GM19193 (cell line): ENCODE data around the gene NDUFA13.

Experiments used
- POLR2A ChIP-seq: IDR thresholded peaks from 4 replicates; pipeline ENCODE4 v1.6.1; 2011; ENCODE audit not compliant: insufficient read depth, insufficient read length; ENCODE audit errors: extremely low read depth

Gene NDUFA13

GRCh38 chr19:19499272-19499995 lies 16.6 kb upstream of the NDUFA13 start:
- TF ChIP-seq POLR2A = no peak

DNA sequence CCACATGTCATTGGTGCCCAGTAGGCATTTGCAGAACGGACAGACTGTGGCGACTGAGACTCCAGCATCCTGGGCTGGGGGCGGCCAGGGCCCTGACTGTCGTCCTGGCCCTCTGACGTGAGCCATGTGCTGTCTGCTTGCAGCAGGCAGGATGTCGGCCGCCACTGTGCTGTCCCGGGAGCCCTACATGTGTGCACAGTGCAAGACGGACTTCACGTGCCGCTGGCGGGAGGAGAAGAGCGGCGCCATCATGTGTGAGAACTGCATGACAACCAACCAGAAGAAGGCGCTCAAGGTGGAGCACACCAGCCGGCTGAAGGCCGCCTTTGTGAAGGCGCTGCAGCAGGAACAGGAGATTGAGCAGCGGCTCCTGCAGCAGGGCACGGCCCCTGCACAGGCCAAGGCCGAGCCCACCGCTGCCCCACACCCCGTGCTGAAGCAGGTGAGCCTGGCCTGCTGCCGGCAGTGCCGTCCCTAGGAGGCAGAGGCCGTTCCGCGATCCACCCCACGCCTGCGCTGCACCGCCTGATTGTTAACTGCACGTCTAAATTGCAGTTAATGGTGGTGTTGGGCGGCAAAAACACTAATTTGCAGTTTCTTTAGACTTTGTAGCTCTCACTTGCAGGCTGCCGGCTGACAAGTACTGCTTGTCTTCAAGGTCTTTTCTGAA lies 14.9 kb upstream of the NDUFA13 start:
- no peak for TF ChIP-seq POLR2A

DNA sequence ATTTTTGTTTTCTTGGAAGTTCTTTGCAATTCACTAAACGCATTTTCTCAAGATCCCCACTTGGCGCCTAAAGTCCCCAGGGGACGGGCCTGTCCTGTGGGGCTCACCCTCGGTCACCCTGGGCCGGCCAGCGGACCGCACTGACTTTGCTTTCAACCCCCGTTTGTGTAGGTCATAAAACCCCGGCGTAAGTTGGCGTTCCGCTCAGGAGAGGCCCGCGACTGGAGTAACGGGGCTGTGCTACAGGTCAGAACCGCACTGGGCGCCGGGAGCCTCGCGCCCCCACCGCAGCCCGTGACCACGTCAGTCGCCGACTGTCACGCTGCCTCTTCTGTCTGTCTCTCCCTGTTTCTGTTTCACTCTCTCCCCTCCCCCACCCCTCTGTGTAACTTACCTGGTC lies 14.2 kb upstream of the NDUFA13 start:
- no peak for TF ChIP-seq POLR2A

GRCh38 chr19:19502281-19502680 lies 13.7 kb upstream of the NDUFA13 start:
- TF ChIP-seq POLR2A = no peak

GRCh38 chr19:19502808-19503602 lies 13.0 kb upstream of the NDUFA13 start:
- no peak for TF ChIP-seq POLR2A

- TF ChIP-seq POLR2A = no peak
Measured at GRCh38 chr19:19504754-19505668, 11.0 kb upstream of the NDUFA13 start.

DNA sequence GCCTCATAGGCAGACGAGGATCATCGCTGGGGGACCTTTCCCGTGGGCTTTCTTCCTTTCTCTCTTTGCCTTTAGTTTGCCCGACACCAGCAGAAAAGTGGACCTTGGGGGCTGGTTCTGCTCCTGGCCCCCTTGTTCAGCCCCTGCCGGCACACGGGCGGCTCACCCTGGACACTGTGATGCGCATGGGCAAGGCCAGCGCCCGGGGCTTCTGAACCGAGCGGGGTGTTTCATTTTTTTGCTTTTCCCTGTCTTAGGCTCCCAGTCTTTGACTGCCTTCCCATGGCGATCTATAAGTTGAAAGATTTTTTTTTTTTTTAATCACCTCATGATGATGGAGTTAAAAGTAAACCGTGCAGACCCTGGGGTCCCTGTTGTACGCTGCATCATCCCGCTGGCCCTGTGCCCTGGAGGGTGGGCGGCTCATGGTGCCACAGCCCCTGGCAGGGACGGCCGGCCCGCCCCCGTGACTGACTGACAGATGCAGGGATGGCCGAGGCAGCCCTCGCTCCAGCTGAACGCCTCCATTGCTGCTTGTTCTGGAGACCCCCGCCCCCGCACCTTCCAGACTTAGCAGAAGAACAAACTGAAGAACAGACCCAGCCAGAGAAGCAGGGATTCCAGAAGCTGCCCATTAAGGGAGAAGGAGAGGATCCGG lies 10.2 kb upstream of the NDUFA13 start:
- no peak for TF ChIP-seq POLR2A

- no peak for TF ChIP-seq POLR2A
Measured at GRCh38 chr19:19506592-19506991, 9.4 kb upstream of the NDUFA13 start.

- TF ChIP-seq POLR2A = no peak
Measured at GRCh38 chr19:19507354-19507753, 8.7 kb upstream of the NDUFA13 start.

DNA sequence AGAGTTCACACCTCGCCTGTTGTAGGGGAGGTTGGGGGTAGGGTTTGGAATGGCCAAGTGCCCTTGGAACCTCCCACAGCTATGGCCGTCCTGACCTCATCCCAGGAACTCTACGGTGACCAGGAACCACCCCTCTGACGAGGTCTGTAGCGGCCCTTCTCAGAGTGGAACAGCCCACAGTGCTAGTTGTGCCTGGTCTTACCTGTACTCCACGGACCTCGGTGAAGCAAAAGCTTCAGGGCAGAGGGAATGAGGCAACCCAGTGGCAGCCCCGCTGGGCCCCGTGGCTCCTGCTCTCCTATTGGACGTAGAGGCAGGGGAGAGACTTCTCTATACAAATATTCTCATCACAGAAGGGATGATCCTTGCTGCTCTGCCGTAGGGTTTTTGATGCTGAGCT lies 7.8 kb upstream of the NDUFA13 start:
- TF ChIP-seq POLR2A = no peak

- TF ChIP-seq POLR2A = no peak
Measured at GRCh38 chr19:19510432-19510831, 5.6 kb upstream of the NDUFA13 start.

DNA sequence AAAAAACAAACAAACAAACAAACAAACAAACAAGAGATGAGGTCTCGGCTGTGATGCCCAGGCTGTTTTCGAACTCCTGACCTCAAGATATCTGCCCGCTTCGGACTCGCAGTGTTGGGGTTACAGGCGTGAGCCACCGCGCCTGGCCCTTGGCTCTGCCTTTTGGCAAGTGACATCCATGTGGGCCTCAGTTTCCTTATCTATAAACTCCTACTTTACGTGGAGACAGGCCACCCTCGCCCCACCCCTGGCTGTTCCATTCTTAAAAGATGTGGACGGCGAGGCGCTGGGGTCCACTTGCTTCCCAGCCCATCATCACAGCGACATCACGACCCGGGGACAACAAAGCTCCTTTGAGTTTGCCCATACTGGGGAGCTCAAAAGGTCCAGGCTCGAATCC lies 2.3 kb upstream of the NDUFA13 start:
- TF ChIP-seq POLR2A = no peak

DNA sequence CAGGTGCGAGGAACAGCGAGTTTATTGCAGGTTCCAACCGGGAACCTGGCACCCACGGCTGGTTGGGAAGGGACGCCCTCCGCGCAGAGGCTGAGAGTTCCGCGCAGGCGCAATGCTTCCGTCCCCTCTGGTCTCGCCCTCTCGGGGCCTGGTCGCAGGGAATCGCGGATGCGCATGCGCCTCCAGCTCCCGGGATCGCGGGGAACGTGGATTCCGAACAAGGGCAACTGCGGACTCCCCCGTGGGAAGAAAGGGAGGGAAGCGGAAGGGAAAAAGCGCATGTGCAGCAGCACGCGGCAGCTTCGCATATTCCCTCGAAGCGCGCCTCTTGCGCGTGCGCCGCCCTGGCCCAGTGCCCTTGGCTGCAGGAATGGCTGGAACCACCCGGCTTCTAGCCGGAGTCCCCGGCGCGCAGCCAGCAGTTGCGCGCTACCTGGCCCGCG lies 1.8 kb upstream of the NDUFA13 start:
- TF ChIP-seq POLR2A = no peak
